ENCODE measurements around the gene GPC2.
A peak's percentile ranks its signal among the peaks of the same experiment; 100 is the strongest.

Gene GPC2

DNA sequence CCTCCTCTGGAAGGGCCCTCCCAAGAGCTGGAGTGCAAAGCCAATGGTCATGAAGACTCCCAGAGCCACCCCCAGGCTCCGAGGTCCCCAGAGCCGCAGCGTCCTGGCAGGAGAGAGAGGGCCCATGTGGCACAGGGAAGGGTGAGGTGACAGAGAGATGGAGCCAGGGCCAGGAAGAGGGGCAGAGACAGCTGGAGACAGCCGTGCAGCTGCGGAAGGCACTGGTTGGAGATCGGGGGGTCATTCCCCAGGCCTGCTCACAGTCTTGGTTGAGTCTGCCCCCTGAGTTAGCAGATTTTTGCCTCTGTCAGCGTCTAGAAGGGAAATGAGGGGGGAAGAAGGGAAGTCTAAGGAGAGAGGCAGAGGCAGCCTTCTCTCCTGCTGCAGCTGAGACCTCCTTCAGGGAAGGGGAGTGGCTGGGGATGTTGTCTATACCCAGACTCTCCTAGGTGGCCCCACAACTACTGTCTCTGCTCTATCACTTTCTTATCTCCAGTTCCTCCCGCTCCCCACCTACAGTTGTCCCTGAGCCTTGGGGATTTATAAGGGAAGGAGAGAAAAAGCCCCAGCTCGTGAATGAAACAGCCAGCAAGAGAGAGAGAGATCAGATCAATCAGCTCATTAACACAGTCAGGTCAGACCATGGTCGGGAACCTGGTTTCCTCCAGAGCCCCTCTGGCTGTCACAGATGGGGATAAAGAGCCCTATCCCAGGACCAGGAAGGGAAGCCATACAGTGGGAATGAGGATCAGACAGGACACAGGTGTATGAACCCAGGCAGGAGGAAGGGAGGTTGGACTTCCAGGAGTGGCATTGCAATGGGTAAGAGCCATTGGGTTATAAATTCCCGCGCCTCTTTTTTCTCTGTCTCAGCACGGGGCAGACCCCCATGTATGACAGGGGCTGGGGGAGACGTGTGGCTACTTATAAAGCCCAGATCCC is 9.9 kb downstream of the GPC2 start:
- DNase-seq = no peak

DNA sequence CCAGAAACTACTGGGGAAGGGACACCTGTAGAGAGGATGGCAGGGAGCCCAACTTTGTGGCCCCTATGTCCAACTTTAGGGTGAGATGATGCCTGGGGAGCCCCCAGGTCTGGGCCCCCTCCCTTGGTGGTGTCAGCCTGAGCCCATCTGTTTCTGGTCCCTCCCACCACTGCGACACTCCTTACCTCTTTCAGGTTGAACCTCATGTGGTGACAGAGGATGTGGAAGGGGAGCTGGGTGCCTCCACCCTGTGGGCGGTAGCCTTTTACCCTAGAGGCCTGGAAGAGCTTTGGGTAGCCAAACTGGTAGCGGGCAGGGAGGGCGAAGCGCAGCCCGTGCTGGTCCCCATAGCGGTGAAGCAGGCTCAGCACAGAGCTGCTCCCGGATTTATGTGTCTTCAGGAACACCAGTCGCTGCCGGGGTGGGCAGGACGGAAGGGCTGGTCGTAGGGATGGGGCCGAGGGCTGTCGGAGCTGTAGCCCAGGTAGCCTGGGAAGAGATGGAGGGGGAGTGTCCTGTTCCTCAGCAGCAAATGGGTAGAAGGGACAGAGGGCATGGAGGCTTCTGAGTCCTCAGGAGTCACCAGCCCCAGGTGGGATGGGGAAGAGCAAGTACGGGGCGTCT is 10.8 kb downstream of the GPC2 start:
- DNase-seq = no peak

DNA sequence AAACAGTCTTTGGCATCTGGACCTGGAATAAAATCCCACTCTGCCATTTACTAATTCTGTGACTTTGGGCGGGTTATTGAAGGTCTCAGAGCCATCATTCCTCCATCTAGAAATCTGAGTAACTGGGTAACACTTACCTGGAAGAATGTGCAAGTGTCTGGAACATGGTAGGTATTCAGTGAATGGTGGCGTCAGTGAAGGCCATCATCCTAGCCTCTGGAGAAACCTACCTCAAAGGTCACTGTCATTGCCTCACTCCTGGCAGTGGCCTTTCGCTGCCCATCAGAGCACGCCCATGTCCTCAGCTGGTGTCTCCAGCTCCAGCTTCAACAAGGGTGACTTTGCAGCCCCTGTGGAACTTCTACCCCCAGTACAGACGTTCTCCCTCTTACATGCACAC is 13.3 kb downstream of the GPC2 start:
- no peak for DNase-seq

DNA sequence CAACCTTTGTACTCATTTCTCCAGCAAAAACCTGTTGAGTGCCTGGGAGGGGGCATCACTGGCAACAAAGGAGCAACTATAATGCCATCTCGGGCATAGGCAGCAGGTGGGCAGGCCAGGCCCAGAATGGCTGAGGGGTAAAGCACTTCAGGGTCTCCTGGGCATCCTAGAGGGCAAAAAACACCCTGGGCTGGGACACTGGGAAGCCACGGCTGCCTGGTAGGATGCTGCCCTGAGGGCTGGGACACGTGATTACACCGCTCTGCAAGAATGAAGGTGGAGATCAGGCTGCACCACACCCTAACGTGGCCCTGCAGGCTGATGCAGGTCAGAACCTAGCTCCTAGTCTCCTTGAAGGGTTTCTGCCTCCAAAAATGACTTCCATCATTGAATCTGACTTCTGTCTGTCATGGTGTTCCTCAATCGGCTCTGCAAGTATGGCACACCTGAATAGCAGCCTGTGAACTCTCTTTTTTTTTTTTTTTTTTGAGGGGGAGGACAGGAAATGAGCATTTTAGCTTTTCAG is 14.1 kb downstream of the GPC2 start:
- no peak for DNase-seq

DNA sequence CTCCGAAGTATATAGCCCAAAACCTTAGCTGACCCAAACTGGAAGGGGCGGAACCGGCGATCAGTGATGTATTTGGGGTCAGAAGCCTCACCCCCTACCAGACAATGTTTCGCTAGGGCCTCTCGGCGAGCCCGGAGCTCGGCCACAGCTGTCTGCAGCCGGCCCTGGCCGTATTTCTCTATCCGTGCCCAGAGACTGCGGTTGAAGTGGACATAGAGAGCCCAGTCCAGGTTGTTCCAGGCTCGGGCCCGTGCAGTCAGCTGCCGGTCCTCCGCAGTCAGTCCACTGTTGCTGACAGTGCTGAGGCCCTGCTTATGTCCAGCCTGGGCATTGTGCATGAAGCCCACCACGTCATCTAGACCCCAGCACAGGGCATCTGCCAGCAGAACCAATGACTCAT is 17.1 kb downstream of the GPC2 start:
- no peak for DNase-seq

DNA sequence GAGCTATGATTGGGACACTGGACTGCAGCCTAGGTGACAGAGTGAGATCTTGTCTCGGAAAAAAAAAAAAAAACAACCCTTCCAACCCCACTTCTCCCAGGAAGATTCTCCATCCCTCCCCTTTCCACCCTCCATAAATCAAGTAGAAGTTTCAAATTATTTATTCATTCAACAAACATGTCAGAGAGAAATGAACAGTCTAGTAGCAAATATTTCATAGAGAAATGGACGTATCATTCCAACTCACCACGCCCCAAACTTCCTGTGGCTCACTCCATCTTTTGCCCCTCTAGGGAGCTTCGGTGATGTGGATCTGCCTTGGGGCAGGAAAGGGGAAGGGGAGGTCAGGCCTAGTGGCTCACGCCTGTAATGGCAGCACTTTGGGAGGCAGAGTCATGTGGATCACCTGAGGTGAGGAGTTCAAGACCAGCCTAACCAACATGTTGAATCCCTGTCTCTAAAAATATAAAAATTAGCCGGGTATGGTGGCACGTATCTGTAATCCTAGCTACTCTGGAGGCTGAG is 18.0 kb downstream of the GPC2 start:
- no peak for DNase-seq

DNA sequence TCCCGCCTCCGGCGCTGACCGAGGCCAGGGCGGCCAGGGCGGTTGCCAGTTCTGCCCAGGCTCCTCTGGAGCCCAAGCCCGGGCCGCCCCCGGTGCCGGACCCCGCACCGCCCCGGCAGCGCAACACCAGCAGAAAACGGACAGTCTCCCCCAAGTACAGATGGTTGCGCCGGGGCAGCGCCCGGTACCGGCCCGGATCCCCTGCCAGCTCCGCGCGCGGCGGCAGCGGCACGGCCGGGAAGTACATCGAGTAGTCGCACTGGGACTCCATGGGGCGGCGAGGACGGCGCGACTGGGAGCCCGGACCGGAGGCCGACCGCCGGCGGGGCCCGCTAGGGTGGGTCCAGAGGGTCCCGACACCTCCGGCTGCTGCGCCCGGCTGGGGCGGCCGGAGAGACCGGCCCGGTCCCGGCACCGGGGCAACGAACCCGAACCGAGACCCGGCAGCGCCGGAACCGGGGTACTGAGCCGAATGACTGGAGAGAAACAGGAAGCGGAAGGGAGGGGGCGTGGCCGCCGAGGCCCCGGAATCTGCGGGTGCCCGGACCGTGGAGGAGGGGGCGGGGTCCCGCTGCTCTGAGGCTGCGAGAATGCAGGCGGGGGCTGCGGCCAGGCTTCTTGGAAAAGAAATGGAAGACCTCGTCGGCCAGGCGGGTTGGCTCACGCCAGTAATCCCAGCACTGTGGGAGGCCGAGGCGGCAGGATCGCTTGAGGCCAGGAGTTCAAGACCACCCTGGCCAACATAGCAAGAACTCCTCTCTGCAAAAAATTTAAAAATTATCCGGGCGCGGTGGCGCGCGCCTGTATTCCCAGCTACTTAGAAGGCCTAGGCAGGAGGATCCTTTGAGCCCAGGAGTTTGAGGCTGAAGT is 18.7 kb downstream of the GPC2 start, which contains the start of gene TRAPPC14:
TRAPPC14 (minus strand) TSS at position 495 of the 870 bp plus-strand sequence; CDS start at position 271, 224 bp downstream.
- DNase-seq = peak; percentile 93

DNA sequence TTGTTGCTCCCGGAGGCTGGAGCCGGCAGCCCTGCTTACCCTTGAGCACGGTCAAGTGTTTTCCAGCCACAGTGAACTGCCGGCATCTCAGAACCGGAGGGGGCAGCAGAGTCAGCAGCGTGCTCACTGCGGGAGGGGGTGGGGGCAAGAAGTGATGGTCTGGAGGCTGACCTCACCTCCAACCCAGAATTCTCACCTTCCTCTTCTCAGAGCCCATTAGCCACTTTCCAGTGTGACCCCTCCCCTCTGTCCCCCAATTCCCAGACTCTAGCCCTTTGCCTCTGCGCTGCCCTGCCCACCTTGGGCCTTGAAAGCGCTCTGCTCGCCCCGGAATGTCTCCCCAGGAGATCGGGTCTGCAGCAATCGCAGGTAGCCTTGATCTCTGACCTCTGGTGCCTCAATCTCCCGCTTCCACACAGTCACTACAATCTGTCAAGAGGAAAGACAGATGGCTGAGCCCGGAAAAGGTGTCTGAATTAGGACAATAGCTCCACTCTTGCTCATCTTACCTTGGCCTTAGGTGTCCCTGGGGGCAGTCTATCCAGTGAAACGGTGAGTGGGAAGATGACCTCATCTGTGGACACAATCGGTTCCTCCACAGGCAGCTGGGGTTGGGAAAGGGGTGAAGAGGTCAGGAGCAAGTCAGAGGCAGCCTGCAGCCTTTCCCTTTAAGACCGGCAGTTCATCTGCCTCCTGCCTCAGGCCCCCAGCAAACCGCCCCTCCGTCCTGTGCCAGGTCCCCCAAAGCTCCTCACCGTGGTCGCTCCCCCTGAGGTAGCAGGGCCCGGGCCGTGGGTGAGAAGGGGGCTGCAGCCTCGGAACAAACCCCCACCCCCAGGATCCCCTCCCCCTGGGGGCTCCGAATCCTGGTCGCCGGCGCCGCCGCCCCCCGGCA is 19.6 kb downstream of the GPC2 start:
- DNase-seq = no peak

DNA sequence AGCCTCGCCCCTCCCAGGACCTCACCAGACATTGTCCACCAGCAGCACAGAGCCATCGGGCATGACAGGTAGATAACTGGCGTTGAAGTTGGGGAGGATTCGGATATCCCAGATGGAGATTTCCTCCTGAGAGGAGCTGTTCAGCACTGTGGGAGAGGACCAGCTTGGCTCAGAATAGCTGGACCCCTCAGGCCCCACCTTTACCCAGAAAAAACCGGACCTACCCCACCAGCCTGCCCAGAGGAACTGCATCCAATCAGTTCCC is 20.2 kb downstream of the GPC2 start:
- no peak for DNase-seq

DNA sequence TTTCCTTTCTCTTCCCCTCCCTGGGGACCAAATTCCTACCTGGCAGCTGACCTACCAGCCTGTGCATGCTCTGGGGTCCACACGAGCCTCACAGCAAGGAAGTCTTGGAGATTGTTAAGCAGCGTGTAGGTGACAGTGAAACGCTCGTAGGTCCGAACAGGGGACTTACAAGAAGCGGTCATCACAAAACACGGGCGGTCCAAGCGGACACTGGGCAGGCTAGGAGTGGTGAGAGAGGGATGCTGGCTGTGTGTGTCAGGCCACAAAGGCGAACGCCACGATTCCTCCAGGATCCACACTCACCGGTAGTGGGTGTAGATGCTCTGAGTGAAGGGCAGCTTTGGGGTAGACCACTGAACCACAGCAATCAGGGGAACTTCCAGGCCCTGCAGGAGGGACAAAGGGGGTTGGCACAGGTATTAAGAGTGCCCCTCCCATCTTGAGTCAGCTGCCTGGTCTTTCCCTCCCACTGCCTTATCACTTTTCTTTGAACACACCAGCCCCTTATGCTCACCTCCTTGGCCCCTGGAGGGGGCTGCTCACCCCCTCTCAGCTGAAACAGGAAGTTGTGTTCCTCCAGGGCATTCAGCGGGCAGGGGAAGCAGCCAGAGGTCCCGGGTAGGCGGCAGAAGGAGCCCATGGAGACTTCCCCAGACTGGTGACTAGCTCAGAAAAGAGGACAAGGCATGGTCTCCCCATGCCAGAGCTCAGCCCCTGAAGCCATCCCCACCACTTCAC is 20.7 kb downstream of the GPC2 start:
- no peak for DNase-seq

DNA sequence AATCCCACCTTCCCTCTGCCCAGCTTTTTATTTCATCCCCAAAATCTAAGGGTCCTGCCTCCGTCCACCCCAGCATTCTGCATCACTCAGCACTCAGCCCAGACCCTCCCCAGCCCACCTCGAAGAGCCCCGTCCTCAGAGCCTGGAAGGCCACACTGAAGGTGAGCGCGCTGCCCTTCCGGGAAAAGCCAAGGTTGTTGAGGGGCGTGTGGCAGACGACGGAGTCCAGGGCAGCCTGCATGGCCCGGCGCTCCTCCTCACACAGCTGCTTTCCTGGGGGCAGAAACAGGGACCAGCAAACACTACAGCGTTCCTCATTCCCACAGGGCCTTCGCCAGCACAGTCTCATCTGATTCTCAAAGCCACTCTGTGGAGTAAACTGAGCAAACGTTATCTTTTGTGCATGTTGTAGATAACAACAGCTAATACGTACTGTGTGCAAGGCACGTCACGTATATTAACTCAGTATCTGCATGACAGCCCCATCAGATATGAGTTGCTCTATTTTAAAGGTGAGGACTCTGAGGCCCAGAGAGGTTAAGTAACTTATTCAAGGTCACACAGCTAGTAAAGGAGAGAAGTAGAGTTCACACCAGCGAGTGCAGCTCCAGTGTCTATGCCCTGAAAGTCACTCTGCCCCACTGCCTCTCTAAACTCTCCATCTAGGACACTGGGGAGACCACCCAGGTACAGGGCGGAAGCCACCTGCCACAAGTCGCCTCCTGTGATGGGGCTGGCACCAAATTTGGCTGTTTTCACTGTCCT is 21.4 kb downstream of the GPC2 start:
- DNase-seq = no peak

DNA sequence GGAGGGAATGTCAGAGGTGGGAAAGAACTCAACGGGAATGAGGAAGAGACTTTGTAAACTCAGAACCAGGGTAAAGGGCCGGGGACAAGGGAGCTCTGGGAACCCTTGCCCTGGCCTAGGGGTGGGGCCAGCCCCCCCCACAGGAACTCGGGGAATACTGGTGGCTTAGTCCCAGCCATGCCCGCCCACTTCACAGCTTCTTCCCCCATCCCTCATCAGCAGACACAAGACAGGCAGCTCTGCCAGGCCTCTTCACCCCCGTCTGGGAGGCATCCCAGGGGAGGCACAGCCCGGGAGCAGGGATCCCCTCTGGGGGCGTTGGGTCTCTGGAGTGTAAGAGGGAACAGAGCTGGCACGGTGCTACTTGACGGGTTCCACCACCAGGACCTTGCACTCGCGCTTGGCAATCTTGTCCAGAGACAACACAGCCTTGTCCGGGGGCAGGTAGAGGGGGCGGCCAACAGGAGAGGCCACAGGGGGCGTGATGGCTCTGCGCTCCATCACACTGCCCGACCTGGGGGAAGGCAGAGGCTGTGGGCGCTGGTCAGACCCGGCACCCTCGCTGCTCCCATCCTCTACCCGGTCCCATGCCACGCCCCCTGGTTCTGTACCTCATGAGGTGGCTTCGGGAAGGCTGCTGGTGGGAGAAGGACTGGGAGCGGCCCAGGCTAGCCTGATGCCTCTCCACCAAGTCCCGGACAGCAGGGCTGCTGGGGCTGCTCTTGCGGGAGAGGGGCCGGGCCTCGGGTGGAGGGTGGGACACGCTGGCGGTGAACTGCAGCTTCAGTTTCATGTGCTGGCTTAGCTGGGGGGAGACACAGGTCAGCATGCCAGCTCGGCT is 22.3 kb downstream of the GPC2 start:
- no peak for DNase-seq

DNA sequence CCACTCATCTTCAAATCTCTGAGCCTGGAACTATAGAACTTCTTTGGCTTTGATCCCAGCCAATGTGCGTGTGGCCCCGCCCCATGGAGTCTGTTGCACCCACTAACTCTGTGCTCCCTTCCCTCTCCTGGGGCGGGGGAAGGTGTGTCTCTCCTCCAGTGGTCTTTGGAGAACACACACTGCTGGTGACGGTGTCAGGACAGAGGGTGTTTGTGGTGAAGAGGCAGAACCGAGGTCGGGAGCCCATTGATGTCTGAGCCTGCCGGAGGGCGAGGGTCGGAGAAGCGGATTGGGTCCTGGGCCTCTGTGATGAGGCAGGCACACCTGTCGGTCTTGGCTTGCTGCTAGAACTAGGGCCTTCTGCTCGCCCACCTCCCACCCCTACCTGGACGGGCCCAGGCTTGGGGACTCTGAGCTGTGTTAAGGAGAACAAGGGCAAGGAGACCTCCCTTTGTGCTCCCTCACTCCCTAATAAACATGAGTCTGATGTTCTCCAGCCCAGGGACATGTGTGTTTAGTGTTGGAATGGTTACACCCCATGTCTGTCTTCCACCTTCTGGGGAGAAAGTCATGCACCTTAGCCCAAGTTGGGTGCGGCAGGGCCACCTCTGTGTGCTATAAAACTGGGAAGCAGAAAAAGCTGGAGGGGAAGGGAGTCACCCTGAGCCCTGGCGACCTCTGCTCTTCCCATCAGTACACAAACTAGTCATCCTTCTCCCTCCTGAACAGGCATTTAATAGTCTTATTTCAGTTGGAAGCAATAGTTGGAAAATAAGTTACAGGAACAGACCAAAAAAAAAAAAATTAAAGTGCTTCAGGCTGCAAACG is 23.3 kb downstream of the GPC2 start:
- no peak for DNase-seq

DNA sequence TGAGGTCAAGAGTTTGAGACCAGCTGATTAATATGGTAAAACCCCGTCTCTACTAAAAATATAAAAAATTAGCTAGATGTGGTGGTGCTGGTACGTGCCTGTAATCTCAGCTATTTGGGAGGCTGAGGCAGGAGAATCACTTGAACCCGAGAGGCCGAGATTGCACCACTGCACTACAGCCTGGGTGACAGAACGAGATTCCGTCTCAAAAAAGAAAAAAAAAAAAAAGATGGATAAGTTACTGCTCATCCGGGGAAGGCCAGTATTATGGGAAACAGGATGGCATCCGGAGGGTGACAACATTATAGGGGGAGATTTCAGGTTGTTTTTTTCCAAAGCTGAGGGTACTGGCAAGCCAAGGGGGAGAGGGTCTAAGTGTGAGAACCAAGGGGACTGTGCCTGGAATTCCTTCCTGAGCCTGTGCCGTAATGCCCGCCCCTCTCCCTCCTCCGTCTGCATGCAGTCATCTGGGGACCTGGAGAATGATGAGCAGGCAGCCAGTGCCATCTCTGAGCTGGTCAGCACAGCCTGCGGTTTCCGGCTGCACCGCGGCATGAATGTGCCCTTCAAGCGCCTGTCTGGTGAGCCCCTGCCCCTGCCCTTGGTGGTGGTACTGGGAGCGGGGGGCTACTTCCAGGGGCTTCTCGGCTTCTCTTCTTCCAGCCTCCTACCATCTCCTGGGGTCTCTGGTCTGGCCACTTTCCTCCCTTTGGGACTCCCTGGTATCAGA is 24.1 kb downstream of the GPC2 start:
- DNase-seq = no peak

DNA sequence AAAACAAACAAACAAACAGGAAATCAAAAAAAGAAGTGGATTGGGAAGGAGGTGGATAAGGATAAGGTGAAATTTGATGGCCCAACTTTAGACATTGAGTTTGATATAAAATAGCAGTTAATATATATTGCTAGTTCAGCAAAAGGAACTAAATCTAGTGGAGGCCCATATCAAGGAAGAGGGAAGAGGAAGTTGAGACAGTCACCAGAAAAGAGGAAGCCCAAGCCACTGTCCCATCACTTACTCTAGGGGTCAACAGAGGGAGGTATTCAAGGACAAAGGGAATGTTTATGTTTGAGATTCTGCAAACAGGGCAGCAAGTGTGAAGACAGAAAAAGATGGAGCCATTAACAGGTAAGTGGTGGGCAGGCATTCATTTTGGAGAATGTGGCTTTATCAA is 24.8 kb downstream of the GPC2 start:
- DNase-seq = no peak

DNA sequence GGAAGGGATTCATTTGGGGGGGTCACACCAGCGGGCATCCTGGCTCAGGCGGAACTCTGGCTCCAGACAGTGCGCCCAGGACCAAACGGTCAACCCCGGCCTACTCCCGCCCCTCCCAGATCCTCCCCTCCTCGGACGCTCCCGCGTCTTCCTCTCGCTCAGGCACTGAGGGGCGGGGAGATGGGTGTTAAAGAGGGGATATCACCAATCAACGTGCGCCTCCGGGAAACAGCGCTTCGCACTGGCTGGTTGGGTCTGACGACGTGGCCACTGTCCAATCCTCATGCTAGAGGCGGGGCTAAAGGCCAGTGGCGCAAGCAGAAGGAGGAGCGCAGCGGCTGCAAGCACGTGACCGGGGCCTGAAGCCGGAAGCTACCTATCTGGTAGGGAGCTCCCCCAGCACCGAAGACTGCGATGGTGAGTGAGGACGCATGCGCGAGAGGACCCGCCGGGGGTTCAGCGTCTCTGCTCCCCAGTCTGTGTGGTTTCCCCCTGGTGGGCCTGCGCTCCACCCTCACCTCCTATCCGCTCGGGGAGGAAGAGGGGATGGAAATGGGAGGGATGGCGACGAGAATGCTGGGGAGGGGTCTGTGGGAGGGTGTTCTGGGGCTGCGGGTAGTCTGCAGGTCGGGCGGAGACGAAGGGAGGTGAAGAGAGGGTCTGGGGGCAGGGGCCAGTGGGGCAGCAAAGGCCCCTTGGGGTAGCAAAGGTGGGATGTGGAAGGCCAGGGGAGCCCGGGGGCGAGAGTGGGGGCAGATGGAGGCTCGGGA is 28.4 kb downstream of the GPC2 start, which contains the start of gene LAMTOR4:
LAMTOR4 (plus strand) TSS at position 360 of the 770 bp plus-strand sequence; CDS start at position 415, 55 bp downstream.
- DNase-seq = peak; percentile 100

DNA sequence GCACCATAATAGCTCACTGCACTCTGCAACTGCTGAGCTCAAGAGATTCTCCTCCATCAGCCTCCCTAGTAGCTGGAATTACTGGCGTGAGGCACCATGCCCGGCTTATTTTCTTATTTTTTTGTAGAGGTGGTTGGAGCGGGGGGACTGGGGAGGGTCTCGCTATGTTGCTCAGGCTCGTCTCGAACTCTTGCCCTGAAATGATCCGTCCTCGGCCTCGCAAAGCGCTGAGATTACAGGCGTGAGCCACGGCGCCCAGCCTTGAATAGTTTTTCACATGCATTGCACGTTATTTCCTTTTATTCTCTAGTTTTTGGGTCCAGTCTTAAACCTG is 29.0 kb downstream of the GPC2 start:
- no peak for DNase-seq

Data from activated CD4-positive, alpha-beta T cell treated with anti-CD3 and anti-CD28 coated beads, Interleukin-2, Interleukin-6, amounts not matched to agents 100 ng/mL and 50 ng/mL, durations not matched to agents 16 hours and 8 hours (primary cell).